Measurements from ENCODE around the gene SLC16A12. TPM values are rescaled to one million over a fixed set of nuclear protein-coding genes. Genes with fewer than 3 reads are reported as not detected.

Gene SLC16A12, protein sequence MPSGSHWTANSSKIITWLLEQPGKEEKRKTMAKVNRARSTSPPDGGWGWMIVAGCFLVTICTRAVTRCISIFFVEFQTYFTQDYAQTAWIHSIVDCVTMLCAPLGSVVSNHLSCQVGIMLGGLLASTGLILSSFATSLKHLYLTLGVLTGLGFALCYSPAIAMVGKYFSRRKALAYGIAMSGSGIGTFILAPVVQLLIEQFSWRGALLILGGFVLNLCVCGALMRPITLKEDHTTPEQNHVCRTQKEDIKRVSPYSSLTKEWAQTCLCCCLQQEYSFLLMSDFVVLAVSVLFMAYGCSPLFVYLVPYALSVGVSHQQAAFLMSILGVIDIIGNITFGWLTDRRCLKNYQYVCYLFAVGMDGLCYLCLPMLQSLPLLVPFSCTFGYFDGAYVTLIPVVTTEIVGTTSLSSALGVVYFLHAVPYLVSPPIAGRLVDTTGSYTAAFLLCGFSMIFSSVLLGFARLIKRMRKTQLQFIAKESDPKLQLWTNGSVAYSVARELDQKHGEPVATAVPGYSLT
- polyA plus RNA-seq = 0.09 to 0.10 TPM (median 0.10 TPM) in 3 replicates
- polyA plus RNA-seq (2011; ENCODE audit: low read depth) = not detected
- 0.03 and 0.05 TPM in 2 replicates for polyA plus RNA-seq (2011; cell fraction: cytosol; rRNA removed)
- 0.10 and 0.17 TPM in 2 replicates for polyA plus RNA-seq (2011; cell fraction: nucleus; rRNA removed)
- polyA plus RNA-seq (2012; ENCODE audit: low replicate concordance) = 0.02 TPM in 1 of 2 replicates, not detected in the other
- polyA minus RNA-seq = 0.16 to 0.26 TPM in 2 of 3 replicates, not detected in the other
- not detected for polyA minus RNA-seq (2011; cell fraction: cytosol; rRNA and poly(A)+ RNA removed)
- 0.23 TPM in 1 of 2 replicates, not detected in the other for polyA minus RNA-seq (2011; cell fraction: nucleus; rRNA and poly(A)+ RNA removed)

DNA sequence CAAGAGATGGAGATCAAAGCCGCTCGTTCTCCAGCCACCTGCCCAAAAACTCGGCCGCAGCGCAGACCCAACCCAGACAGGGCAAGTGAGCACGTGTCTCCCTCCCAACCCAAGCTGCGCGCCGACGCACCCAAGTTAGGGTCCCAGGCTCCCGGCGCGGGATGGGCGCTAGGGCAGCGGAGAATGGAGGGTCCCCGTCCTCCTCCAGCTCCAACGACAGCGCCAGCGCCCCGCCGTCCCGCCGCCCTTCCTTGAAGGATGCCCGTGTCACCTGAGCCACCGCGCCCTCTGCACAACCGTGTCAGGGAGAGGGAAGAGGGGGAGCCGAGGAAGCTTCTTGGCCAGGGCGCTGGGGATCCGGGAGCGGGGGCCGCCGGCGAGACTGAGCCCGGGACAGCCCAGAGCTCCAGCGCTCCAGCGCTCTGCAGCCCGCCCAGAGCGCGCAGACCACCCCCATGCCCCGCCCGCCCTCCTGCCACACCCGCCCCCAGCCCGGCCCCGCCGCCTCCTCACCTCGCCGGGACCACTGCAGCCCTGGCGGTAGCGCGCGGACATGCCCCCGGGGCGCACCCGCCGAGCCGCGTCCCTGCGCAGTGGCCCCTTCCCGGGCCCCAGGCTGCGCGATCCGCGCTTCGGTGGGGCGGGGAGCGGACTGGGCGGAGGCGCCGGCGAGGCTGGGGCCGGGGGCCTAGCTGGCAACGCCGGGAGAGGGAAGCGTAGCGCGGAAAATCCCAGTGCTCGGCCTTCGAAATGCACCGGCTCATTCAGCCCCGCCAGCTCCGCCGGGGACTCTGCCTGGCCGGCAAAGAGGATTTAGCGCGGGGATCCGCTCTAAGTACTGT, at the start of gene SLC16A12:
SLC16A12 (minus strand) TSS at position 424 of the 842 bp plus-strand sequence. CDS start 73,016 bp downstream, outside the sequence.
- Histone ChIP-seq H3K27ac (ENCODE audit: control insufficient read depth, insufficient read depth, low read length) (no peak within 1 kb of the TSS), H3K9me3 (ENCODE audit: control insufficient read depth, low read depth, low read length) (no peaks in the 10 kb centered on the region), H3K4me1 (ENCODE audit: control insufficient read depth, extremely low read depth, insufficient read depth, low read length) (peaks cover 14% of the 10 kb centered on the region), H3K36me3 (ENCODE audit: control insufficient read depth in 2 of 2, extremely low read depth in 1 of 2, insufficient read depth in 2 of 2, low read length in 2 of 2) (no peaks in the 10 kb centered on the region), H4K20me1 (ENCODE audit: control insufficient read depth, extremely low read depth, insufficient read depth, low read length) (no peaks in the 10 kb centered on the region), H3K9me1 (ENCODE audit: control insufficient read depth, extremely low read depth, insufficient read depth, low read length) (no peaks in the 10 kb centered on the region), H3K4me3 (ENCODE audit: control insufficient read depth in 2 of 3, extremely low read depth in 1 of 3, insufficient read depth in 2 of 3, low read depth in 1 of 3, low read length in 3 of 3) (peak within 1 kb of the TSS; percentile 24 to 64 (median 59)), H2AFZ (ENCODE audit: control insufficient read depth, low read length) (peak within 1 kb of the TSS; percentile 77), H3K27me3 (ENCODE audit: control insufficient read depth, extremely low read depth, insufficient read depth, low read length) (peaks cover 35% of the 10 kb centered on the region), H3K79me2 (ENCODE audit: control insufficient read depth, insufficient read depth, low read length) (no peaks in the 10 kb centered on the region), H3K9ac (ENCODE audit: control insufficient read depth, extremely low read depth, insufficient read depth, low read length) (no peak within 1 kb of the TSS), H3K4me2 (ENCODE audit: control insufficient read depth, extremely low read depth, insufficient read depth, low read depth, low read length) (peak within 1 kb of the TSS; percentile 85)
- FAIRE-seq (no peak), DNase-seq (ENCODE audit: low read depth, low spot score) (no peak)
- dilution Hi-C loops (cut with MboI; ENCODE audit: extremely low pct_ligation_motif_present, low sequenced_read_pairs) = no loop called here
- TF ChIP-seq, protein P1, sequence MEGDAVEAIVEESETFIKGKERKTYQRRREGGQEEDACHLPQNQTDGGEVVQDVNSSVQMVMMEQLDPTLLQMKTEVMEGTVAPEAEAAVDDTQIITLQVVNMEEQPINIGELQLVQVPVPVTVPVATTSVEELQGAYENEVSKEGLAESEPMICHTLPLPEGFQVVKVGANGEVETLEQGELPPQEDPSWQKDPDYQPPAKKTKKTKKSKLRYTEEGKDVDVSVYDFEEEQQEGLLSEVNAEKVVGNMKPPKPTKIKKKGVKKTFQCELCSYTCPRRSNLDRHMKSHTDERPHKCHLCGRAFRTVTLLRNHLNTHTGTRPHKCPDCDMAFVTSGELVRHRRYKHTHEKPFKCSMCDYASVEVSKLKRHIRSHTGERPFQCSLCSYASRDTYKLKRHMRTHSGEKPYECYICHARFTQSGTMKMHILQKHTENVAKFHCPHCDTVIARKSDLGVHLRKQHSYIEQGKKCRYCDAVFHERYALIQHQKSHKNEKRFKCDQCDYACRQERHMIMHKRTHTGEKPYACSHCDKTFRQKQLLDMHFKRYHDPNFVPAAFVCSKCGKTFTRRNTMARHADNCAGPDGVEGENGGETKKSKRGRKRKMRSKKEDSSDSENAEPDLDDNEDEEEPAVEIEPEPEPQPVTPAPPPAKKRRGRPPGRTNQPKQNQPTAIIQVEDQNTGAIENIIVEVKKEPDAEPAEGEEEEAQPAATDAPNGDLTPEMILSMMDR (optimal IDR thresholded peaks at IDR 0.05 in 1 of 3, IDR thresholded peaks at IDR 0.05 in 1 of 3, conservative IDR thresholded peaks at IDR 0.05 in 1 of 3; ENCODE audit: extremely low read depth in 1 of 3, insufficient read depth in 2 of 3, low read length in 3 of 3) = no peak
- peak; percentile 74 for TF ChIP-seq EZH2 (IDR thresholded peaks at IDR 0.05; ENCODE audit: low read length)

DNA sequence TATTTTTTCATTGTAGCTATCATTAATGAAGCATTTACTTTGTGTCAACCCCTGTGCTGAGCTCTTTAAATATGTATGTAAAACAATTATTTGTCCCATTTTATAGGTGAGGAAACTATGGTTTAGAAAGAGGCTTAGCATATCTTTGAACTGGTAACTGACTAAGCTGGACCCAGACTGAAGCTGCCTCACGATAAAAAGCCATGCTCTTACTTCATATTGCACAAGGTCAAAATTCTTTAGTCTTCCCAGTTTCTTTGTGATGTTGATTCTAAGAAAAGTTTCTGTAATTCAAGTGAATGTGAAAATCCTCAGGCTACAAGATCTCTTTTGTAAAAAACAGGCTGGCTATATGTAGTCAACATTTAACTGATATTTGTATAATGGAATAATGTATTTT, 46.6 kb upstream of the SLC16A12 start:
- dilution Hi-C loops (cut with MboI; ENCODE audit: extremely low pct_ligation_motif_present, low sequenced_read_pairs) = no loop called here
- Histone ChIP-seq H3K9me1 (ENCODE audit: control insufficient read depth, extremely low read depth, insufficient read depth, low read length) (no peaks in the 10 kb centered on the region), H3K79me2 (ENCODE audit: control insufficient read depth, insufficient read depth, low read length) (no peaks in the 10 kb centered on the region), H4K20me1 (ENCODE audit: control insufficient read depth, extremely low read depth, insufficient read depth, low read length) (no peaks in the 10 kb centered on the region), H3K9ac (ENCODE audit: control insufficient read depth, extremely low read depth, insufficient read depth, low read length) (no peak overlapping the region), H3K4me2 (ENCODE audit: control insufficient read depth, extremely low read depth, insufficient read depth, low read depth, low read length) (no peak overlapping the region), H3K4me1 (ENCODE audit: control insufficient read depth, extremely low read depth, insufficient read depth, low read length) (no peaks in the 10 kb centered on the region), H3K27me3 (ENCODE audit: control insufficient read depth, extremely low read depth, insufficient read depth, low read length) (no peaks in the 10 kb centered on the region), H3K4me3 (ENCODE audit: control insufficient read depth in 2 of 3, extremely low read depth in 1 of 3, insufficient read depth in 2 of 3, low read depth in 1 of 3, low read length in 3 of 3) (no peak overlapping the region), H2AFZ (ENCODE audit: control insufficient read depth, low read length) (no peak overlapping the region), H3K27ac (ENCODE audit: control insufficient read depth, insufficient read depth, low read length) (no peak overlapping the region), H3K9me3 (ENCODE audit: control insufficient read depth, low read depth, low read length) (no peaks in the 10 kb centered on the region), H3K36me3 (ENCODE audit: control insufficient read depth in 2 of 2, extremely low read depth in 1 of 2, insufficient read depth in 2 of 2, low read length in 2 of 2) (no peaks in the 10 kb centered on the region)
- TF ChIP-seq, protein P1 (optimal IDR thresholded peaks at IDR 0.05 in 1 of 3, IDR thresholded peaks at IDR 0.05 in 1 of 3, conservative IDR thresholded peaks at IDR 0.05 in 1 of 3; ENCODE audit: extremely low read depth in 1 of 3, insufficient read depth in 2 of 3, low read length in 3 of 3) = no peak
- no peak for TF ChIP-seq EZH2 (IDR thresholded peaks at IDR 0.05; ENCODE audit: low read length)
- no peak for FAIRE-seq
- DNase-seq (ENCODE audit: low read depth, low spot score) = no peak

All from keratinocyte (primary cell).